ENCODE data around the gene TBC1D8.

DNA sequence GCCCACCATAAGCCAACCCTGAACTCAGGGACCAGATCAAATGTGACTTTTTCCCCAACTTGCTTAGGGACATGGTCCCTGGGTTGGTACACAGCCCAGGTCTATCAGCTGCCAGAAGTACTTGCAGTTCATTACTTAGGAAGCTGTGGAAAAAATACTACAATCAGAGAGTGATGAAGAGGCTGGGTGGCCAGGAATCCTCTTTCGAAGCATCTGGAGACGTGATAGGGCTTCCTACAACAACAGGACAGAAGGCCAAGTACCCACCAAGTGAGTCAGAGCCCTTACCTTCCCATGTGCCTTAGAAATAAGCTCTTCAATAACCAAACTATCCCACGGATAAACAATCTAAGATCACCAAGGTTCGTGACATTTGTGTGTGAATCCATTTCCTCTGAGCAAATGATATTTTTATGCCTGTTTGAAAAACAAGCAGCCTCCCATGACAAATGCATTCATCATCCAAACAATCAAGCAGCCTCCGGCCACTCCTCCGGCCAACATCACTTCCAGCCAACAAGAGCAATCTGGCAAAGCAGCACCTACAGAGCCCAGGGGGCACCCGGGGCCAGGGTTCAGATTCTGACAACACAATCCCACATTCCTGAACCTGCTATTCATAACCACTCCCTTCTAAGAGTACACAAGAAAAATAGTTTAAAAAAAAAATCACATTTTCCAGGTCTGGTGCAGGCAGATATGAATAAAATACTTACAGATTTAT lies 26.4 kb downstream of the TBC1D8 start:
- no peak for TF ChIP-seq TAF1 (IDR thresholded peaks at IDR 0.05; ENCODE audit: borderline replicate concordance, low read depth, low read length)
- TF ChIP-seq POLR2A (IDR thresholded peaks at IDR 0.05; ENCODE audit: low read depth, low read length) = no peak
